Activated CD8-positive, alpha-beta T cell treated with anti-CD3 and anti-CD28 coated beads, Interleukin-2, amount 10 ng/mL, durations not matched to agents 7 days and 5 days (primary cell): ENCODE results near the gene RAPGEF2. TPM values are rescaled to one million over a fixed set of nuclear protein-coding genes. Genes with fewer than 3 reads are reported as not detected.
"Not testable (repeated sequence)": the region's sequence is repeated elsewhere in the genome, so short reads cannot be mapped to it uniquely, and the experiment has no call there.

Source experiments
- ATAC-seq: fragments of 150-1000 bp; cut with Tn5 transposase; one replicate; pipeline ENCODE4 v1.10.0; 2021; ENCODE audit warnings: moderate library complexity
- CTCF ChIA-PET: fragments of 350-600 bp; sonication (Branson Sonifier 250); formaldehyde crosslinking; loops from one replicate; lab custom pipeline; 2021; ENCODE audit warnings: antibody characterized with exemption; lab: Charles Lee
- POLR2A ChIA-PET: fragments of 350-600 bp; sonication (Branson Sonifier 250); formaldehyde crosslinking; loops from one replicate; lab custom pipeline; 2021; ENCODE audit warnings: antibody characterized with exemption; lab: Charles Lee
- DNase-seq: peaks from one replicate; pipeline ENCODE4 v3.0.0-alpha.2; 2020
- H3K27ac Mint-ChIP-seq: one replicate; pipeline ENCODE4 v1.8.0; 2021; ENCODE audit warnings: mild to moderate bottlenecking, mixed read lengths
- H3K27me3 Mint-ChIP-seq: one replicate; pipeline ENCODE4 v1.8.0; 2021; ENCODE audit warnings: low read depth, mixed read lengths
- H3K36me3 Mint-ChIP-seq: one replicate; pipeline ENCODE4 v1.8.0; 2021; ENCODE audit warnings: low read depth, mixed read lengths
- H3K4me1 Mint-ChIP-seq: one replicate; pipeline ENCODE4 v1.8.0; 2021; ENCODE audit warnings: low read depth, mixed read lengths
- H3K4me3 Mint-ChIP-seq: one replicate; pipeline ENCODE4 v1.8.0; 2021; ENCODE audit warnings: mild to moderate bottlenecking, mixed read lengths
- H3K9me3 Mint-ChIP-seq: one replicate; pipeline ENCODE4 v1.8.0; 2022; ENCODE audit warnings: mixed read lengths; ENCODE audit not compliant: insufficient read depth
- total RNA-seq, 2 experiments: library from RNA; stranded (reverse); gene quantifications; one replicate each; pipeline ENCODE4 v1.2.3, GENCODE V29; 2021

The RAPGEF2 gene
- total RNA-seq, 2 experiments from 2014 or later, result 10.4 to 12.2 TPM

GRCh38 chr4:159235779-159236368 lies 133.0 kb downstream of the RAPGEF2 start:
- DNase-seq (no peak), ATAC-seq (no peak)
- ChIA-PET POLR2A (no interaction called here), CTCF (no interaction called here)
- H3K27ac Mint-ChIP-seq, result no peak overlapping the region
- no peaks in the 10 kb centered on the region for H3K9me3 Mint-ChIP-seq
- H3K4me3 Mint-ChIP-seq, result no peak overlapping the region
- H3K4me1 Mint-ChIP-seq, result peaks cover 6% of the 10 kb centered on the region
- H3K36me3 Mint-ChIP-seq, result peaks cover 2% of the 10 kb centered on the region
- H3K27me3 Mint-ChIP-seq, result no peaks in the 10 kb centered on the region

GRCh38 chr4:159237975-159238374 lies 135.1 kb downstream of the RAPGEF2 start:
- Mint-ChIP-seq H3K4me3 (no peak overlapping the region), H3K27me3 (no peaks in the 10 kb centered on the region), H3K27ac (no peak overlapping the region), H3K36me3 (peaks cover 2% of the 10 kb centered on the region), H3K4me1 (peaks cover 4% of the 10 kb centered on the region), H3K9me3 (no peaks in the 10 kb centered on the region)
- no peak for DNase-seq
- ChIA-PET POLR2A (interaction anchor here (0.6 kb wide), 1 partner anchor 176 kb away, joined by 3 read pairs; no protein-coding TSS in a partner anchor), CTCF (no interaction called here)
- ATAC-seq, result no peak

DNA sequence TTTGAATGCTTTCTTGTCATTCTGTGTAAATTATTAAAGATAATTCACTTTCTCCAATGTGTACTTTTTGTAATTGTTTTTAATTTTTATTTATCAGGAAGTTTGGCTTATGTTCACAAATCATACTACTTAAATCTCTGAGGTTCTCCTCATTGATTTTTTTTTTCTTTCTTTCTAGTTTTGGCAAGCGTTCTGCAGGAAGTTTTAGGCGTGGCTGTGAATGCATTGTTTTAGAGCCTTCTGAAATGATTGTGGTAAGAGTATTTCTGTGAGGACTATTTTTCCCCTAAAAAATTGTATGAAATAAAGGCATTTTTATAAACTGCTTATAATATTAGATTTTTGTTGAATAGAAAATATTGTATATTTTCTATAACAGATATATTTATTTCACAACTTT lies 135.8 kb downstream of the RAPGEF2 start:
- ChIA-PET POLR2A (no interaction called here), CTCF (interaction anchor here (1.1 kb wide), 1 partner anchor 37 kb away, joined by 3 read pairs; no protein-coding TSS in a partner anchor)
- H3K36me3 Mint-ChIP-seq, result no peaks in the 10 kb centered on the region

GRCh38 chr4:159239629-159240028 lies 136.8 kb downstream of the RAPGEF2 start:
- no peak for ATAC-seq
- CTCF ChIA-PET, result interaction anchor here (1.1 kb wide), 1 partner anchor 38 kb away, joined by 3 read pairs; no protein-coding TSS in a partner anchor

More for the DNA sequence above, 135.8 kb downstream of the RAPGEF2 start:
- H3K9me3 Mint-ChIP-seq, result no peaks in the 10 kb centered on the region
- no peak overlapping the region for H3K4me3 Mint-ChIP-seq
- DNase-seq, result no peak
- ATAC-seq, result no peak
- no peaks in the 10 kb centered on the region for H3K4me1 Mint-ChIP-seq
- no peak overlapping the region for H3K27ac Mint-ChIP-seq
- no peaks in the 10 kb centered on the region for H3K27me3 Mint-ChIP-seq

GRCh38 chr4:159240046-159240445 lies 137.2 kb downstream of the RAPGEF2 start:
- POLR2A ChIA-PET, result no interaction called here
- no peaks in the 10 kb centered on the region for H3K27me3 Mint-ChIP-seq
- CTCF ChIA-PET, result no interaction called here
- H3K27ac Mint-ChIP-seq, result no peak overlapping the region
- H3K4me1 Mint-ChIP-seq, result no peaks in the 10 kb centered on the region
- DNase-seq (no peak), ATAC-seq (no peak)
- no peaks in the 10 kb centered on the region for H3K9me3 Mint-ChIP-seq
- no peak overlapping the region for H3K4me3 Mint-ChIP-seq
- H3K36me3 Mint-ChIP-seq, result no peaks in the 10 kb centered on the region

More at GRCh38 chr4:159239629-159240028, 136.8 kb downstream of the RAPGEF2 start:
- Mint-ChIP-seq H3K9me3 (no peaks in the 10 kb centered on the region), H3K4me1 (no peaks in the 10 kb centered on the region), H3K27ac (no peak overlapping the region), H3K27me3 (no peaks in the 10 kb centered on the region), H3K4me3 (no peak overlapping the region), H3K36me3 (no peaks in the 10 kb centered on the region)
- POLR2A ChIA-PET, result no interaction called here
- no peak for DNase-seq

DNA sequence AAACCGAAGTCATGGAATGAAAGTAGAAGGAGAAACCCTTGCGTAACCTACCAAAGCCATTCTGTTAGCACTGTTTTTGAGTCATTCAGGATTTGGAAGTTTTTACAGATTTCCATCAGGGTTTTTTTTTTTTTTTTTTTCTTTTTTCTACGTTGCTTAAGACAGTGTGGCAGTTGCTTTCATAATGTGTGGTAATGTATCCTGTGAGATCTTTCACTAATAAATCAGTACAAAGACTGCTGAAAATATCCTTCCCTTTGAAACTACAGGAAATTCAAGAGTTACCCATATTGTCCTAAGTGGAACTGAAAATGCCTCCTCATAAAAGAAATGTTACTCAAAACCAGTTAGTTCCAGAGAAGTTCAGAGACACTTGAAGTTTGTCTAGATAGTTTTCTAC lies 137.8 kb downstream of the RAPGEF2 start:
- Mint-ChIP-seq H3K4me1 (no peaks in the 10 kb centered on the region), H3K27ac (no peak overlapping the region), H3K36me3 (no peaks in the 10 kb centered on the region), H3K9me3 (no peaks in the 10 kb centered on the region), H3K27me3 (no peaks in the 10 kb centered on the region), H3K4me3 (no peak overlapping the region)
- CTCF ChIA-PET, result no interaction called here
- DNase-seq (no peak), ATAC-seq (no peak)
- POLR2A ChIA-PET, result no interaction called here

- no peak overlapping the region for H3K4me3 Mint-ChIP-seq
- H3K27ac Mint-ChIP-seq, result no peak overlapping the region
- no peaks in the 10 kb centered on the region for H3K4me1 Mint-ChIP-seq
- ChIA-PET CTCF (no interaction called here), POLR2A (no interaction called here)
- no peak for ATAC-seq
- H3K27me3 Mint-ChIP-seq, result no peaks in the 10 kb centered on the region
- DNase-seq, result no peak
- H3K36me3 Mint-ChIP-seq, result no peaks in the 10 kb centered on the region
- no peaks in the 10 kb centered on the region for H3K9me3 Mint-ChIP-seq
Observed at GRCh38 chr4:159242427-159242826, 139.5 kb downstream of the RAPGEF2 start.

GRCh38 chr4:159248384-159249178 lies 145.7 kb downstream of the RAPGEF2 start:
- peaks cover 9% of the 10 kb centered on the region for H3K36me3 Mint-ChIP-seq
- peaks cover 2% of the 10 kb centered on the region for H3K4me1 Mint-ChIP-seq
- ATAC-seq, result no peak
- H3K4me3 Mint-ChIP-seq, result no peak overlapping the region
- no peak overlapping the region for H3K27ac Mint-ChIP-seq
- POLR2A ChIA-PET, result no interaction called here
- DNase-seq, result no peak
- no peaks in the 10 kb centered on the region for H3K27me3 Mint-ChIP-seq
- CTCF ChIA-PET, result no interaction called here
- H3K9me3 Mint-ChIP-seq, result peaks cover 3% of the 10 kb centered on the region

DNA sequence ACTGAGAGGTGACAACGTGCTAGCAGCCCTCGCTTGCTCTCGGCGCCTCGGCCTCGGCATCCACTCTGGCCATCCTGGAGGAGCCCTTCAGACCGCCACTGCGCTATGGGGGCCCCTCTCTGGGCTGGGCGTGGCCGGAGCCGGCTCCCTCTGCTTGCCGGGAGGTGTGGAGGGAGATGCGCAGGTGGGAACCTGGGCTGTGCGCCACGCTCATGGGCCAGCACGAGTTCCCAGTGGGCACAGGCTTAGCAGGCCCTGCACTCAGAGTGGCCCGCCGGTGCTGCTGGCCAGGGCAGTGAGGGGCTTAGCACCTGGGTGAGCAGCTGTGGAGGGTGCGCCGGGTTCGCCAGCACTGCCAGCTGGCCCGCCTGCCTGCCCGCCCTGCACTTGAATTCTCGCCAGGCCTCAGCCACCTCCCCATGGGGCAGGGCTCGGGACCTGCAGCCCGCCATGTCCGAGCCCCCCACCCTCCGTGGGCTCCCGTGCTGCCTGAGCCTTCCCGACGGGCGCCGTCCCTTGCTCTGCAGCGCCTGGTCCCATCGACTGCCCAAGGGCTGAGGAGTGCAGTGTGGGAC lies 148.0 kb downstream of the RAPGEF2 start:
- Mint-ChIP-seq H3K9me3 (peaks cover 3% of the 10 kb centered on the region), H3K36me3 (peaks cover 9% of the 10 kb centered on the region), H3K27ac (no peak overlapping the region), H3K4me1 (peaks cover 2% of the 10 kb centered on the region), H3K27me3 (no peaks in the 10 kb centered on the region), H3K4me3 (no peak overlapping the region)
- ChIA-PET POLR2A (no interaction called here), CTCF (no interaction called here)
- DNase-seq (no peak), ATAC-seq (no peak)

GRCh38 chr4:159251580-159251979 lies 148.7 kb downstream of the RAPGEF2 start:
- CTCF ChIA-PET, H3K4me1 Mint-ChIP-seq, H3K4me3 Mint-ChIP-seq, DNase-seq, ATAC-seq, H3K27me3 Mint-ChIP-seq, H3K27ac Mint-ChIP-seq, H3K36me3 Mint-ChIP-seq, H3K9me3 Mint-ChIP-seq, POLR2A ChIA-PET: not testable (repeated sequence)

GRCh38 chr4:159252491-159252890 lies 149.6 kb downstream of the RAPGEF2 start:
- Mint-ChIP-seq H3K36me3 (peaks cover 9% of the 10 kb centered on the region), H3K27me3 (no peaks in the 10 kb centered on the region), H3K27ac (no peak overlapping the region), H3K4me3 (no peak overlapping the region), H3K9me3 (peaks cover 3% of the 10 kb centered on the region), H3K4me1 (peaks cover 2% of the 10 kb centered on the region)
- ChIA-PET CTCF (no interaction called here), POLR2A (no interaction called here)
- DNase-seq, result no peak
- no peak for ATAC-seq

- no peak for DNase-seq
- no peak overlapping the region for H3K27ac Mint-ChIP-seq
- POLR2A ChIA-PET, result no interaction called here
Observed at GRCh38 chr4:159256037-159256436, 153.2 kb downstream of the RAPGEF2 start.

More at GRCh38 chr4:159256037-159256436, 153.2 kb downstream of the RAPGEF2 start:
- no peak overlapping the region for H3K4me3 Mint-ChIP-seq
- peaks cover 3% of the 10 kb centered on the region for H3K9me3 Mint-ChIP-seq
- peaks cover 9% of the 10 kb centered on the region for H3K36me3 Mint-ChIP-seq
- H3K27me3 Mint-ChIP-seq, result no peaks in the 10 kb centered on the region
- CTCF ChIA-PET, result no interaction called here
- no peaks in the 10 kb centered on the region for H3K4me1 Mint-ChIP-seq
- no peak for ATAC-seq
